H1 (cell line): ENCODE data around the gene SSTR4.

Source experiments
- CEBPB ChIP-seq: IDR thresholded peaks from 2 replicates; pipeline ENCODE4 v1.6.1; 2012; ENCODE audit warnings: low read depth, low read length
- CTCF ChIP-seq, 3 experiments: IDR thresholded peaks; 1 replicate in 2 of 3; 2 replicates in 1 of 3; pipeline versions ENCODE4 v1.5.1 to v1.6.1; 2011; ENCODE audit warnings: low read length in 3 of 3, mild to moderate bottlenecking in 3 of 3, inconsistent platforms in 2 of 3, low read depth in 1 of 3, moderate library complexity in 1 of 3; ENCODE audit not compliant: insufficient read depth in 1 of 3; ENCODE audit errors: control extremely low read depth in 1 of 3
- EZH2 ChIP-seq: fragments of 200-600 bp; sonication (generic); IDR thresholded peaks from 2 replicates; pipeline ENCODE4 v1.7.1; 2012; ENCODE audit warnings: low read depth, mild to moderate bottlenecking, moderate library complexity, low read length, inconsistent platforms; ENCODE audit not compliant: severe bottlenecking
- GABPA ChIP-seq: IDR thresholded peaks from 2 replicates; pipeline ENCODE4 v1.6.1; 2011; ENCODE audit warnings: mild to moderate bottlenecking, low read length, moderate library complexity, borderline replicate concordance; ENCODE audit not compliant: insufficient read depth
- JUND ChIP-seq: IDR thresholded peaks from 2 replicates; pipeline ENCODE4 v1.6.1; 2011; ENCODE audit warnings: mild to moderate bottlenecking, improper control_type of control experiment, low read length
- MAFK ChIP-seq: IDR thresholded peaks from 2 replicates; pipeline ENCODE4 v1.6.1; 2012; ENCODE audit warnings: low read depth, mild to moderate bottlenecking, improper control_type of control experiment, low read length
- POLR2A ChIP-seq, 2 experiments: IDR thresholded peaks; 1 replicate in 1 of 2; 2 replicates in 1 of 2; pipeline ENCODE4 v1.6.1; 2011; ENCODE audit warnings: low read depth in 2 of 2, low read length in 2 of 2, mild to moderate bottlenecking in 2 of 2; ENCODE audit errors: control extremely low read depth in 1 of 2
- RAD21 ChIP-seq, 2 experiments: IDR thresholded peaks in 1 of 2; conservative IDR thresholded peaks in 1 of 2; 2 replicates each; pipeline ENCODE4 v1.6.1; 2011; ENCODE audit warnings: low read depth in 2 of 2, low read length in 2 of 2, improper control_type of control experiment in 1 of 2, inconsistent platforms in 1 of 2, mild to moderate bottlenecking in 1 of 2, moderate library complexity in 1 of 2
- RFX5 ChIP-seq: IDR thresholded peaks from 2 replicates; pipeline ENCODE4 v1.6.1; 2011; ENCODE audit warnings: low read depth, low read length, improper control_type of control experiment, borderline replicate concordance
- SIN3A ChIP-seq, 2 experiments: IDR thresholded peaks in 1 of 2; conservative IDR thresholded peaks in 1 of 2; 2 replicates each; pipeline ENCODE4 v1.6.1; 2011 to 2012; ENCODE audit warnings: low read length in 2 of 2, improper control_type of control experiment in 1 of 2, low read depth in 1 of 2, mild to moderate bottlenecking in 1 of 2
- TAF1 ChIP-seq: IDR thresholded peaks from 2 replicates; pipeline ENCODE4 v1.6.1; 2011; ENCODE audit warnings: mild to moderate bottlenecking, low read depth, low read length
- TF ChIP-seq, protein P1 (sequence below): IDR thresholded peaks from 2 replicates; pipeline ENCODE4 v1.6.1; 2012; ENCODE audit warnings: low read length, inconsistent platforms

DNA sequence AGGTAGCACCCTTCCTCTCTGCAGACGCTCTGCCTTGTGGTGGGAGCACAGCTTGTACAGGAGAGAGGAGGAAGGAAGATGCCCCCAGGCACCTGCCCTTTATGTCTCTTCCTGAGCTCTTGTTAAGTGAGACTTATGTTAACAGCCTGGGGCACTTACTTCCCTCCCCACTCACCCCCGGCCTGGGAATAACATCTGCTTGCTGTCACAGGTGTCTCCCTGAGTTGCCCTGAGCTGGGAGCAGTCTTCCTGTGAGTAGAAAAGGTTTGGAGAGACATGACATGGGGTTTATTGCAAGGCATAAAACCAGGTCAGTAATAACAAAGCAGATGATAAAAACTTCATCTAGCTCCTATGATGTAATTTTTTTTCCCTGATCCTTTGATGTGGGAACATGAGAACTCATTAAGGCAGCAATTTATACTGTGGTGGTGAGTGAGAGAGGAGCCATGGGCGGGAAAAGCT, 1.9 kb downstream of the SSTR4 start:
- no peak for TF ChIP-seq EZH2
- TF ChIP-seq POLR2A (IDR thresholded peaks at IDR 0.05; ENCODE audit: control extremely low read depth in 1 of 2, low read depth in 2 of 2, low read length in 2 of 2) = no peak
- TF ChIP-seq RAD21 (IDR thresholded peaks at IDR 0.05 in 1 of 2, conservative IDR thresholded peaks at IDR 0.05 in 1 of 2; ENCODE audit: low read depth in 2 of 2, low read length in 2 of 2) = no peak
- no peak for TF ChIP-seq CTCF (IDR thresholded peaks at IDR 0.05; ENCODE audit: control extremely low read depth in 1 of 3, insufficient read depth in 1 of 3, low read depth in 1 of 3, low read length in 3 of 3)
- no peak for TF ChIP-seq SIN3A (conservative IDR thresholded peaks at IDR 0.05 in 1 of 2, IDR thresholded peaks at IDR 0.05 in 1 of 2; ENCODE audit: low read depth in 1 of 2, low read length in 2 of 2)
- TF ChIP-seq, protein P1, sequence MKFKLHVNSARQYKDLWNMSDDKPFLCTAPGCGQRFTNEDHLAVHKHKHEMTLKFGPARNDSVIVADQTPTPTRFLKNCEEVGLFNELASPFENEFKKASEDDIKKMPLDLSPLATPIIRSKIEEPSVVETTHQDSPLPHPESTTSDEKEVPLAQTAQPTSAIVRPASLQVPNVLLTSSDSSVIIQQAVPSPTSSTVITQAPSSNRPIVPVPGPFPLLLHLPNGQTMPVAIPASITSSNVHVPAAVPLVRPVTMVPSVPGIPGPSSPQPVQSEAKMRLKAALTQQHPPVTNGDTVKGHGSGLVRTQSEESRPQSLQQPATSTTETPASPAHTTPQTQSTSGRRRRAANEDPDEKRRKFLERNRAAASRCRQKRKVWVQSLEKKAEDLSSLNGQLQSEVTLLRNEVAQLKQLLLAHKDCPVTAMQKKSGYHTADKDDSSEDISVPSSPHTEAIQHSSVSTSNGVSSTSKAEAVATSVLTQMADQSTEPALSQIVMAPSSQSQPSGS = no peak
- TF ChIP-seq TAF1 = no peak
- no peak for TF ChIP-seq JUND
- TF ChIP-seq GABPA = no peak
- TF ChIP-seq MAFK = no peak
- TF ChIP-seq RFX5 = no peak
- TF ChIP-seq CEBPB = no peak
